ENCODE measurements around the gene RER1. TPM values are rescaled to one million over a fixed set of nuclear protein-coding genes. Genes with fewer than 3 reads are reported as not detected.
A peak's percentile ranks its signal among the peaks of the same experiment; 100 is the strongest.

Gene RER1
- total and polyA plus RNA-seq, 12 donors, result 55.5 to 107 (median 77.3) TPM

DNA sequence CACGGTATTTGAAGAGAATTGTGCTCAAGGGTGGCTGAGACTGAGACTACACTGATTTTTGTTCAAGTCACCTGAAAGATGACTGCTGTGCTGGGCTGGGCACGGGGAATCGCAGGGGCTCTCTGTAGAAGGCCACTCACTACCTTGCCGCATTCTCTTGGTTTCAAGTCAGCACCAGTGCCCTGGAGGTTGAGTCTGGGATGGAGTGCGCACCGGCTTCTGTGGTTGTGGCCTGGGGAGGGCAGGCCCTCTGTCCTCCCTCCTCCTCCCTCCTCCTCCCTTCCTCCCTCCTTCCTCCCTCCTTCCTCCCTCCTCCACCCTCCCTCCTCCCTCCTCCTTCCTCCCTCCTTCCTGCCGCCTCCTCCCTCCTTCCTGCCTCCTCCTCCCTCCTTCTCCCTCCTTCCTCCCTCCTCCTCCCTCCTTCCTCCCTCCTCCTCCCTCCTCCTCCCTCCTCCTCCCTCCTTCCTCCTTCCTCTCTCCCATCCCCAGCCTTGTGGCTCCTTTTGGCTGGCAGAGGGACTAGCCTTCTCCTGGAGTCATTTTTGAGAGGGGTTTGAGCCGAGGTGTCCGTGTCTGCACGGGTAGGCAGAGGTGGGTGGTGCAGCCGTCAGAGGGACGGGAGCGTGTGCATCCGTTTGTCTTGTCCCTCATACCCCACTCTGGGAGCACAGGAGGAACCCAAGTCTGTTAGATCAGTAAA is 9.5 kb downstream of the RER1 start:
- TF ChIP-seq, protein P1, sequence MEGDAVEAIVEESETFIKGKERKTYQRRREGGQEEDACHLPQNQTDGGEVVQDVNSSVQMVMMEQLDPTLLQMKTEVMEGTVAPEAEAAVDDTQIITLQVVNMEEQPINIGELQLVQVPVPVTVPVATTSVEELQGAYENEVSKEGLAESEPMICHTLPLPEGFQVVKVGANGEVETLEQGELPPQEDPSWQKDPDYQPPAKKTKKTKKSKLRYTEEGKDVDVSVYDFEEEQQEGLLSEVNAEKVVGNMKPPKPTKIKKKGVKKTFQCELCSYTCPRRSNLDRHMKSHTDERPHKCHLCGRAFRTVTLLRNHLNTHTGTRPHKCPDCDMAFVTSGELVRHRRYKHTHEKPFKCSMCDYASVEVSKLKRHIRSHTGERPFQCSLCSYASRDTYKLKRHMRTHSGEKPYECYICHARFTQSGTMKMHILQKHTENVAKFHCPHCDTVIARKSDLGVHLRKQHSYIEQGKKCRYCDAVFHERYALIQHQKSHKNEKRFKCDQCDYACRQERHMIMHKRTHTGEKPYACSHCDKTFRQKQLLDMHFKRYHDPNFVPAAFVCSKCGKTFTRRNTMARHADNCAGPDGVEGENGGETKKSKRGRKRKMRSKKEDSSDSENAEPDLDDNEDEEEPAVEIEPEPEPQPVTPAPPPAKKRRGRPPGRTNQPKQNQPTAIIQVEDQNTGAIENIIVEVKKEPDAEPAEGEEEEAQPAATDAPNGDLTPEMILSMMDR (IDR thresholded peaks at IDR 0.05), result no peak
- no peak overlapping the region for H3K27ac ChIP-seq
- no peak for ATAC-seq
- intact Hi-C loops (cut with DNase I), result no loop called here
- DNase-seq, result peak in 1 of 2 donors; percentile 6
- no peaks in the 10 kb centered on the region for H3K9me3 ChIP-seq
- WGBS, 2 donors, result 88 to 91% methylated on average over 13 to 14 of the region's 14 CpGs
- no peak overlapping the region for H3K4me3 ChIP-seq
- H3K27me3 ChIP-seq, result no peaks in the 10 kb centered on the region
- H3K4me1 ChIP-seq, result no peaks in the 10 kb centered on the region
- peaks cover 0 to 98% (median 81%) of the 10 kb centered on the region in 9 donors for H3K36me3 ChIP-seq

DNA sequence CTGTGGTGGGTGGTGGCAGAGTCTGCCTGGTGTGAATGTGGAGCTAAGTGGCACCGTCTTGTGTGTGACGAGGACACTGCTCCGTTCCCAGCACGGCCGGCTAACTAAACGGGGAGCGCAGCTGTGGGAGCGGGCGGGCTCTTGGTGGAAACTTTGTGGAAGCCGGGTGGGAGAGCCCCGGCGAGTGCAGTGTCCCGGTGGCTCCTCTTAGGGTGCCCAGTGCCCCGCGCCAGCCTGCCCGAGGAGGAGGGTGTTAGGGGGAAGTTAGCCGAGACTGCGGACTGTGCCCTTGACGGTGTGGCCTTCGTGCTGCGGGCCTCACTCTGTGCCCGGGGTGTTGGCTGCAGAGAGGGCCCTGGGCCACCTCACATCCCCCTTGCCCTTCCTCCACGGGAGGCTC is 10.8 kb downstream of the RER1 start:
- Histone ChIP-seq H3K4me3 (no peak overlapping the region), H3K27me3 (no peaks in the 10 kb centered on the region), H3K4me1 (no peaks in the 10 kb centered on the region), H3K36me3 (peaks cover 0 to 97% (median 78%) of the 10 kb centered on the region in 9 donors), H3K27ac (no peak overlapping the region), H3K9me3 (no peaks in the 10 kb centered on the region)
- peak in 1 of 2 donors; percentile 12 for DNase-seq
- intact Hi-C loops (cut with DNase I), result no loop called here
- TF ChIP-seq, protein P1 (IDR thresholded peaks at IDR 0.05), result no peak
- ATAC-seq, result no peak
- 90 to 93% methylated on average over 23 of the region's 23 CpGs for WGBS, 2 donors

DNA sequence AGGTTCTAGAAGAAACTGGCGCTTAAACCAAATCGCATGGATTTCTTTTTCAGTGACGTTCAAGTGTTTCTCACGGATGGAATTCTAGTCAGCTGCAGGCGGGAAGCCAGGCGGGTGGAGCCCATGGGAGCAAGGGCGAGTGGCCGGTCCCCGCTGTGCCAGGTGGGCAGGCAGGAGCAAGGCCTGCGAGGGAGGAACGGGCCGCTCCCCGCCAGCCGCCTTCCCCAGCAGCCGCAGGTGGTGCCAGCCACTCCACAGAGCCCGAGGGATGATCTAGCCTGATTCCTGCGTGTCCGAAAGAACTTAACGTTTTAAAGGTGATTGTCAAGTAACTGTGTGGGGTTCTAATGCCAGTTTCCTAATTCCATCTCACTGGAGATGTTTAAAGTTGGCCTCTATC is 11.6 kb downstream of the RER1 start:
- no peaks in the 10 kb centered on the region for H3K4me1 ChIP-seq
- TF ChIP-seq, protein P1 (IDR thresholded peaks at IDR 0.05), result no peak
- no peak overlapping the region for H3K27ac ChIP-seq
- H3K27me3 ChIP-seq, result no peaks in the 10 kb centered on the region
- DNase-seq (peak in 1 of 2 donors; percentile 12), ATAC-seq (no peak)
- H3K9me3 ChIP-seq, result no peaks in the 10 kb centered on the region
- no peak overlapping the region for H3K4me3 ChIP-seq
- peaks cover 0 to 97% (median 69%) of the 10 kb centered on the region in 9 donors for H3K36me3 ChIP-seq
- 83 to 84% methylated on average over 19 of the region's 19 CpGs for WGBS, 2 donors
- intact Hi-C loops (cut with DNase I), result no loop called here

DNA sequence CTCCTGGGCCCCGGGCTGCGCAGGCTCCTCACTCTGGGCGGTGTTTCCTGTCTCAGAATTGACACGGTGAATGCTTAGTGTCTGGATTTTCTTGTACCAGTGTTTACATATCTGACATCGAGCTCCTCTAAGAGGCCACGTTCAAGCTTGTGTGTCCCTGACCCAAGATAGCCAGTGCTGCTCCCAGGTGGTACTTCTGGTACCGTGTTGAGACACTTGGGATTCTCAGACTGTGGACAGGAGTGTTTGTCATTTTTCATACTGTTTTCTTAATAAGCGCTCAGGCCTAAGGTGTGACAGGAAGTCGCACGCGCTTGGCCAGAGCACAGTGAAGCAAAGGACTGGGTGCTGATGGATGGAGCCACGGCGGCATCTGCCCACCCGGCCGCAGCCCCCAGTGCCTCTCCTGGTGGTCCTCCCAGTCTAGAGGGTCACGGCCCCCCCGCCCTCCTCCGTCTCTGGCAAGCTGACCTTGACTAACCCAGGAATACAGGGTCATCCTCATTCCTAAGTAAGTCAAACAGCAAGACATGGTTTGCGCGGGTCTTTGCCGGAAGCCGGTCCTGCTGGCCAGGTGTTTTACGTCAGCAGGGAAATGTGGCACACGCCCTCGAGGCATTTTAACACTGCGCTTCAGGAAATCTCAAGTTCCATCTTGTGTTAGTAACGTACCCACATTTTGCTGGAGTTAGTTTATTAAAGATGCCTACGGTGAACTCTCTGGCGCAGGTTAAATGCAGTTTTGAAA is 12.7 kb downstream of the RER1 start:
- DNase-seq, result peak in 1 of 2 donors; percentile 2
- Histone ChIP-seq H3K4me1 (peaks cover 0 to 6% (median 0%) of the 10 kb centered on the region in 9 donors), H3K36me3 (peaks cover 0 to 94% (median 64%) of the 10 kb centered on the region in 9 donors), H3K27me3 (no peaks in the 10 kb centered on the region), H3K4me3 (no peak overlapping the region), H3K9me3 (no peaks in the 10 kb centered on the region), H3K27ac (no peak overlapping the region)
- intact Hi-C loops (cut with DNase I), result no loop called here
- no peak for ATAC-seq
- 78 to 82% methylated on average over 29 of the region's 29 CpGs for WGBS, 2 donors
- TF ChIP-seq, protein P1 (IDR thresholded peaks at IDR 0.05), result no peak

Measured in heart right ventricle (tissue), 16 donors.